ENCODE results near the gene ZDHHC8.

ZDHHC8 gene

DNA sequence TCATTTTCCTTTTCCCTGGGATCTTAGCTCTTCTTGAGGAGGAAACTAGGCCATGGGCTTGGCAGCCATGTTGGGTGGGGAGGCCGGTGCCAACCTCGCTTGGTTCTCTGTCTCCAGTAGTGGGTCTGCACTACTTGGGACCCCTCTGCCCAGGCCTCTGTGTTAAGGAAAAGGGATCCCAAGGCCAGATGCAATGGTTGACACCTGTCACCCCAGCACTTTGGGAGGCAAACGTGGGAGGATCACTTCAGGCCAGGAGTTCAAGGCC, 1.9 kb upstream of the ZDHHC8 start:
- DNase-seq (ENCODE audit: low read depth in 2 of 2): no peak

DNA sequence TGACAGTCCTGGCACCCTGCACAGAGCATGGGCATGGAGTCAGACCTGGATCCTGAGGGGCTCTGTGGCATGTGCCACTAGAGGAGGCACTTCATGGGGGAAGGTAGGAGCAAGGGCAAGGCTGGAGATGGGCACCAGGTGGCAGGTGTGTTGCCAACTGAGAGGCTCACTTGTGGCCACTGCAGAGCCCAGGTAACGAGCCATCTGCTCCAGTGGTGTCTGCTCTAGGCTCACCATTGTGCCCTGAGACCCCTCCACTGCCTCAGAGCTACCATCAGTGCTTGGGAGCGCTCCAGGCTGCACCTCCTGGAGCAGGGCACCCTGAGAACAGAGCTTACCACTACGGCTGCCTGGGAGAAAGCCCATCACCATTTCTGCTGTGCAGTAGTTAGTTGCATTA, 1.3 kb upstream of the ZDHHC8 start:
- DNase-seq (ENCODE audit: low read depth in 2 of 2): no peak

DNA sequence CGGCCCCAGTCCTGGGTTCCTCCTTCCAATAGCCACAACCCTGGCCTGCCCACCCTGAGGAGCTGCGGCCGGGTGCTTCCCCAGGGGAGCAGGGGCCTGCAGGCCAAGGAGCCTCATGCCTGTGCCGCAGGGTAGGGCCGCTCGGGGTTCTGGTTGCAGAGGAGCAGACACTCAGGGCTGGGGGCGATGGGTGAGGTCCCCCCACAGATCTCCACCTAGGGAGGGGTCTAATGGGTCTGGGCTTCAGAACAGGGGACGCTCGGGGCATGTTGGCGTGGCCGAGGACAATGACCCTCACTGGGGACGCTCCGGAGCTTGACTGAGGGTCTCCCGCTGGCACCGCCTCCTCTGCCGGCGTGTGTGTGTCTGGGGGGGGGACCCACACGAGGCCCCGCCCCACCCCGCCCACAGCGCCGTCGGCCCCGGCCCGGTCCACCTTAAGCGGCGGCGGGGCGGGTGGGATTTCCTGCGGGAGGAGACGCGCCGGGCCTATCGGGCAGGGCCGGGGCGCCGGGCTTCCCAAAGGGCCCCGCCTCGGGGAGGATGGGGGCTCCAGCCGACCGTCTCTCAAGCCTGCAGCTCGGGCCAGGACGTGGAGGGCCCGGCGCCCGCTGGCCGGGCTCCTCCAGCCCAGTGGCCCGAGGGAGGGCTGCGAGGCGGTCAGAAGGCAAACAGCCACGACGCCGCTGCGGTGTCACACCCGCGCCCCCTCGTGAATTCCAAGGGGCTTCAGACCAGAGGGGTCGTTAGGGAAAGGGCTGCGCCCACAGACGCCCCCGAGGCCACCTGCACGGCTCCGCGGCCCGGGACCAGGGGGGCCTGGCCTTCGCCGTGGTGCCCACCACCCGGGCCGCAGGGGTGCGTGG, 640 bp upstream of the ZDHHC8 start:
- DNase-seq (ENCODE audit: low read depth in 2 of 2): peak; percentile 69 to 72

DNA sequence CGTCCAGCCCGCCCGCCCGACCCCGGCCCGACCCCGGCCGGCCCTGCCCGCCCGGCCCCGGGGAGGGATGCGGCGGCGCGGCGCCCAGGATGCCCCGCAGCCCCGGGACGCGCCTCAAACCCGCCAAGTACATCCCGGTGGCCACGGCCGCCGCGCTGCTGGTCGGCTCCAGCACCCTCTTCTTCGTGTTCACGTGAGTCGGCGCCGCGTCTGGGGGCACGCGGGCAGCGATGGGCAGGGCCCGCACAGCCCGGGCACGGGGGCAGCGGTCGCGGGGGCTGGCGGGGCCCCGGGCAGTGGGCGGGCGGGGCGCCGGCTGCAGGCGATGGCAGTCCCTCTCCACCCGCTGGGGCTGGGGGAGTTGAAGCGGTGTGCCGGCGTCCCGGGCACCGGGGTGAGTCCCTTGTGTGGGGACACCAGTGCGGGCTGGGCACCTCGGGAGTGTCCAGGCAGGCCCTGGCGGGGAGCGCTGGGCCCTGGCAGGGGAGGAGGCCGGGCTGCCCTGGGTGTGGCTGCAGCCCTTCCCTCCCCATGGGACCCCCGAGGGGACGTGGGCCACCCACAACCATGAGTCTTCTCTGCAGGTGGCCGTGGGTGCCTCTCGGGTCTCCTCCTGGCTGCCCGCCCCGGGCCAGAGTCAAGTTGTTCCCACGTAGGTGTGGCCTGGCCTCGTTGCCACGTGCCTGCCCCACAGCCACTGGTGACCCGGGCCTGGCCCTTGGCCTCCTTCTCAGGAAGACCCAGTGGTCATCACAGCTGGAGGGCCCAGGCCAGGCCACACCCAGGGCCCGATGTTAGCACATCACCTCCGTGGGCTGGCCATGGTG, 468 bp downstream of the ZDHHC8 start:
- DNase-seq (ENCODE audit: low read depth in 2 of 2): no peak

GRCh38 chr22:20132686-20133246, 1.2 kb downstream of the ZDHHC8 start:
- DNase-seq (ENCODE audit: low read depth in 2 of 2): no peak

- DNase-seq (ENCODE audit: low read depth in 2 of 2): no peak
Measured at GRCh38 chr22:20133930-20134549, 2.4 kb downstream of the ZDHHC8 start.

DNA sequence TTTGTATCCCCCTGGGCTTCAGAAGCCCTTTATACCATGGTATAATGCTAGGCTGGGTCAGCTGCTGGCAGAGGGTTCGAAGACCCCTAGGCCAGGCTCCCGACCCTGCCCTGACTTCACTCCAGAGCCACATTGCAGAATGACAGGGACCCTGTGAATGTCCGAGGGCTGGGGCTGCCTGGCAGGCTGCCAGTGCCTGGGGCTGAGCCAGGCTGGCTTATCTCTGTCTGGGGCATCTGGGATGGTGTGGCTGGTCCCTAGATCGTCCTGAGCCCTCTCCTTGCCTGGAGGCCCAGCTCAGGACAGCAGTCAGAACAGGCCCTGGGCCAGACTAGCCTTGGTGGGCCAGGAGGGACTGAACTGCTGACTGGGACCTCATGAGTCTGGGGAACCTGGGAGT, 3.7 kb downstream of the ZDHHC8 start:
- no peak for DNase-seq (ENCODE audit: low read depth in 2 of 2)

- DNase-seq (ENCODE audit: low read depth in 2 of 2): no peak
Measured at GRCh38 chr22:20135806-20136602, 4.4 kb downstream of the ZDHHC8 start.

GRCh38 chr22:20136603-20136873, 4.9 kb downstream of the ZDHHC8 start:
- DNase-seq (ENCODE audit: low read depth in 2 of 2): no peak

- no peak for DNase-seq (ENCODE audit: low read depth in 2 of 2)
Measured at GRCh38 chr22:20137113-20137512, 5.5 kb downstream of the ZDHHC8 start.

DNA sequence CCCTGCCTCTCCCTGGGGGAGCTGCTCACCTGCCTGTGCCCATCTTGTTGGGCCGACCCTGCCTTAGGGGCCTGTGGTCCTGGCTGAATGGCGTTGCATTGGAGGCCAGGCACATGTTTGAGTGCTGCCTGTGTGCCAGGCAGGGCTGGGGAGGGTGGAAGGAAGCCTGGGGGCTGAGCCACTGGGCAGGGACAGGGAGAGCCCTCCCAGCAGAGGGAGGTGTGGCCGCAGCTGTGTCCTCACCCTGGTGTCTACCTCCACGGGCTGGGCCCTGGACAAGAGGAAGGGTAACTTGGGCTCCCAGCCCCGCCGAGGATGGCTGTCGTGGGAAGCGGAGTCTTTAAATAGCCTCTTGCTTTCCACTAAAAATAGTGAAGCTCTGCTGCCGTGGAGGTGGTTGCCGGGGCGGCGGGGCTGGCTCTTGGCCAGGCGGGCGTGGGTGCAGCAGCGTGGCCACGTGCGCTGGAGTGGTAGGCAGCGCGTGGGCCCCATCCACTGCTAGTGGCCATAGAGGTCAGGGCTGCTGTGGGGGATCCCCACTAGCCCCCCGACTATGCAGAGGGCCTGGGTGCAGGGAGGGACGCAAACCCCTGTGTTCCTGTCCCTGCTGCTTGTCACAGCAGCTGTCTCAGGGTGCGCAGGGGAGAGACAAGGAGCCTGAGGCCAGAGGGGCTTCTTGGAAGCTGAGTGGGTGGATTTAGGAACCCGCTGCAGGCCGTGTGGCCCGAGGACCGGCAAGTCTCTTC, 6.2 kb downstream of the ZDHHC8 start:
- no peak for DNase-seq (ENCODE audit: low read depth in 2 of 2)

GRCh38 chr22:20138417-20138738, 6.8 kb downstream of the ZDHHC8 start:
- no peak for DNase-seq (ENCODE audit: low read depth in 2 of 2)

GRCh38 chr22:20138868-20139267, 7.3 kb downstream of the ZDHHC8 start:
- DNase-seq (ENCODE audit: low read depth in 2 of 2): no peak

GRCh38 chr22:20139391-20140106, 7.9 kb downstream of the ZDHHC8 start:
- DNase-seq (ENCODE audit: low read depth in 2 of 2): no peak

DNA sequence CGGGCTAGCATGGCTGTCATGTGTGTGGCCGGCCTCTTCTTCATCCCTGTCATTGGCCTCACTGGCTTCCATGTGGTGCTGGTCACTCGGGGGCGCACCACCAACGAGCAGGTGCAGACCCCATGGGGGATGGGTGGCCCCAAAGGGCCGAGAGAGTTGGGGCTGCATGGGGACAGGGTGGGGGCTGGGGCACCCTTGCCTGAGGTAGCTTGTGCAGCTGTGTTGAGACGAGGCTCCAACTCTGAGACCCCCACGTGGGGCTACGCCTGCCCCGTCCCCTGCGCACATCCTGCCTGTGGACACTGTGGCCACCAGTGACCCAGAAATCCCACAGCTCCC, 8.5 kb downstream of the ZDHHC8 start:
- DNase-seq (ENCODE audit: low read depth in 2 of 2): no peak

DNA sequence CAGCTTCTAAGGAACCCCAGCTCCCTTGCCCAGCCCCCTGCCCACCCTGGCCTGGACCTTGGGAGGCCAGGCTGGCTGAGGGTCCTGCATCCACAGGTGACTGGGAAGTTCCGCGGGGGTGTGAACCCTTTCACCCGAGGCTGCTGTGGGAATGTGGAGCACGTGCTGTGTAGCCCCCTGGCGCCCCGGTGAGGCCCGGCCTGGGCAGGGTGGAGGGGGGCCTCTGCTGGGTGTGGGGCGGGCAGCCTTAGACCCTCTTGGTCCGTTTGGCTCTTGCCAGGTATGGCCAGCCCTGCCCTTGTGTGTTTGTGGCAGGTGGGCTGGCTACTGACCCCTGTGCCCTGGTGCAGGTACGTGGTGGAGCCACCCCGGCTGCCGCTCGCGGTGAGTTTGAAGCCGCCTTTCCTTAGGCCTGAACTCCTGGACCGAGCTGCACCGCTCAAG, 8.9 kb downstream of the ZDHHC8 start:
- DNase-seq (ENCODE audit: low read depth in 2 of 2): no peak

DNA sequence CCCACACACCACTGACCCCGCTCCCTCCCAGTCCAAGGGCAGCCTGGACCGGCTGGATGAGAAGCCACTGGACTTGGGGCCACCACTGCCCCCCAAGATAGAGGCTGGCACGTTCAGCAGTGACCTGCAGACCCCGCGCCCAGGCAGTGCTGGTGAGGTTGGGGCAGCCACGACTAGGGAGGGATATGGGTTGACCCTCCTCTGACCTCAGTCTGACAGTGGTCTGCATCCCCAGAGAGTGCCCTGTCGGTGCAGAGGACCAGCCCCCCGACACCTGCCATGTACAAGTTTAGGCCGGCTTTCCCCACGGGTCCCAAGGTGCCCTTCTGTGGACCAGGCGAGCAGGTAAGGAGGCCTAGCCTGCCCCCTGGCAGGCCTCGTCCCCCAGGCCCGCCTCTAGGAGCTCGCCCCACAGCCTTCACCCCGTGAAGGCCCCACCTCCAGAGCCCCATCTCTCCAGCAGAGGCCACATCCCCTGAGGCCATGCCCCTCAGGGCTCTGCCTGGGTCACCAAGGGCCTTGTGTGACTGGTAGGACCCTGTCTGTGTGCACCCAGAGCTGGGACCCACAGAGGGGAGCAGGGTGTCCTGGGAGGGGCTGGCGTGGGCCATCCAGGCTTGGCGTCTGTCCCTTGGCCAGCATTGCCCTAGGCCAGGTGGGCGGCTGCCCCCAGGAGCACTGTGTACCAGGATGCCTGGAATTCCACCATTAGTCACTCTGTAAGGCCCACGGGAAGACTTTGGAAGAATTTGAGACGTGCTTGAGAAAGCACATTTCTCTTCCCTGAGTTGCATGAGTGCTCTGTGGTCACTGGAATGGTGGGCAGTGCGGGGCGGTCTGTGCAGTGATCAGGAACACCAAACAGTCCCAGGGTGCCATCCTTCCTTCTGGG, 9.8 kb downstream of the ZDHHC8 start:
- no peak for DNase-seq (ENCODE audit: low read depth in 2 of 2)

GRCh38 chr22:20142711-20143621, 11.4 kb downstream of the ZDHHC8 start:
- DNase-seq (ENCODE audit: low read depth in 2 of 2): no peak

All from stimulated activated CD4-positive, alpha-beta T cell treated with anti-CD3 and anti-CD28 coated beads, Interleukin-12 subunit alpha, Interleukin-12 subunit beta, amount 100 ng/mL, for 24 hours (primary cell).